SK-N-SH treated with all-trans-retinoic acid at 6 μM for 48 hours (cell line): ENCODE data around the gene TMEM250.

Source experiments
- ATAC-seq: fragments of 200-7000 bp; cut with Tn5 transposase; 3 replicates; pipeline ENCODE4 v1.9.1; 2020; ENCODE audit warnings: mild to moderate bottlenecking, moderate library complexity
- ARNTL ChIP-seq: fragments of 450-650 bp; formaldehyde crosslinking; IDR thresholded peaks from 2 replicates; pipeline ENCODE4 v1.5.0; 2020; ENCODE audit warnings: low read depth, mild to moderate bottlenecking, moderate library complexity, borderline replicate concordance
- BACH2 ChIP-seq: fragments of 250-450 bp; sonication (Bioruptor Pico); IDR thresholded peaks from 2 replicates; pipeline ENCODE4 v1.9.0; 2021; ENCODE audit warnings: mild to moderate bottlenecking, borderline replicate concordance
- CREB5 ChIP-seq: fragments of 250-450 bp; sonication (Bioruptor Pico); IDR thresholded peaks from 2 replicates; pipeline ENCODE4 v1.5.1; 2020; ENCODE audit warnings: low read depth, mild to moderate bottlenecking, moderate library complexity
- CSDC2 ChIP-seq: fragments of 250-450 bp; sonication (Bioruptor Pico); IDR thresholded peaks from 2 replicates; pipeline ENCODE4 v1.5.0; 2020; ENCODE audit warnings: mild to moderate bottlenecking, moderate library complexity
- CSRNP3 ChIP-seq: fragments of 250-450 bp; sonication (Bioruptor Pico); IDR thresholded peaks from 2 replicates; pipeline ENCODE4 v1.5.1; 2021; ENCODE audit warnings: mild to moderate bottlenecking, moderate library complexity
- ESRRG ChIP-seq: fragments of 250-450 bp; sonication (Bioruptor Pico); IDR thresholded peaks from 2 replicates; pipeline ENCODE4 v1.6.1; 2021; ENCODE audit warnings: mild to moderate bottlenecking
- GLIS3 ChIP-seq: fragments of 250-450 bp; sonication (Bioruptor Pico); IDR thresholded peaks from 2 replicates; pipeline ENCODE4 v1.5.0; 2020; ENCODE audit warnings: mild to moderate bottlenecking, moderate library complexity
- ISL1 ChIP-seq: fragments of 250-450 bp; sonication (Bioruptor Pico); IDR thresholded peaks from 2 replicates; pipeline ENCODE4 v2.1.2; 2022; ENCODE audit warnings: mild to moderate bottlenecking, moderate library complexity
- OSR1 ChIP-seq: fragments of 250-450 bp; sonication (Bioruptor Pico); IDR thresholded peaks from 2 replicates; pipeline ENCODE4 v1.8.0; 2022; ENCODE audit warnings: moderate library complexity, mild to moderate bottlenecking, inconsistent platforms
- PATZ1 ChIP-seq: fragments of 250-450 bp; sonication (Bioruptor Pico); IDR thresholded peaks from 2 replicates; pipeline ENCODE4 v1.8.0; 2020; ENCODE audit warnings: mild to moderate bottlenecking, moderate library complexity, borderline replicate concordance
- POU6F1 ChIP-seq: fragments of 250-450 bp; sonication (Bioruptor Pico); IDR thresholded peaks from 2 replicates; pipeline ENCODE4 v1.8.0; 2021; ENCODE audit warnings: low read depth, mild to moderate bottlenecking, moderate library complexity, borderline replicate concordance
- PPARA ChIP-seq: fragments of 250-450 bp; sonication (Bioruptor Pico); IDR thresholded peaks from 2 replicates; pipeline ENCODE4 v1.5.0; 2020; ENCODE audit warnings: mild to moderate bottlenecking, borderline replicate concordance
- RARB ChIP-seq: fragments of 250-450 bp; sonication (Bioruptor Pico); IDR thresholded peaks from 2 replicates; pipeline ENCODE4 v1.8.0; 2021; ENCODE audit warnings: mild to moderate bottlenecking, moderate library complexity
- SNAI2 ChIP-seq: fragments of 250-450 bp; sonication (Bioruptor Pico); IDR thresholded peaks from 2 replicates; pipeline ENCODE4 v1.5.0; 2020; ENCODE audit warnings: mild to moderate bottlenecking, moderate library complexity
- TCF4 ChIP-seq: fragments of 250-450 bp; sonication (Bioruptor Pico); IDR thresholded peaks from 2 replicates; pipeline ENCODE4 v1.8.0; 2021; ENCODE audit warnings: mild to moderate bottlenecking, moderate library complexity, borderline replicate concordance
- TOX ChIP-seq: fragments of 250-450 bp; sonication (Bioruptor Pico); IDR thresholded peaks from 2 replicates; pipeline ENCODE4 v1.8.0; 2021; ENCODE audit warnings: mild to moderate bottlenecking, moderate library complexity, borderline replicate concordance
- TSHZ2 ChIP-seq: fragments of 250-450 bp; sonication (Bioruptor Pico); IDR thresholded peaks from 2 replicates; pipeline ENCODE4 v1.5.0; 2020; ENCODE audit warnings: mild to moderate bottlenecking, moderate library complexity
- ZC3H10 ChIP-seq: fragments of 250-450 bp; sonication (Bioruptor Pico); IDR thresholded peaks from 2 replicates; pipeline ENCODE4 v1.5.1; 2021; ENCODE audit warnings: mild to moderate bottlenecking, moderate library complexity
- ZFP3 ChIP-seq: fragments of 250-450 bp; sonication (Bioruptor Pico); IDR thresholded peaks from 2 replicates; pipeline ENCODE4 v1.5.0; 2020; ENCODE audit warnings: mild to moderate bottlenecking, moderate library complexity
- ZFP30 ChIP-seq: fragments of 450-650 bp; formaldehyde crosslinking; IDR thresholded peaks from 2 replicates; pipeline ENCODE4 v1.5.0; 2022; ENCODE audit warnings: mild to moderate bottlenecking, moderate library complexity
- ZNF70 ChIP-seq: fragments of 450-650 bp; formaldehyde crosslinking; IDR thresholded peaks from 2 replicates; pipeline ENCODE4 v1.5.0; 2020; ENCODE audit warnings: mild to moderate bottlenecking, moderate library complexity
- ZNF8 ChIP-seq: fragments of 450-650 bp; formaldehyde crosslinking; IDR thresholded peaks from 2 replicates; pipeline ENCODE4 v1.5.0; 2020; ENCODE audit warnings: mild to moderate bottlenecking, moderate library complexity

Gene TMEM250

GRCh38 chr9:136119883-136120393, 1.3 kb upstream of the TMEM250 start:
- no peak for TF ChIP-seq BACH2 (CRISPR knock-in tag)
- no peak for TF ChIP-seq PPARA (CRISPR knock-in tag)
- no peak for TF ChIP-seq CSRNP3 (CRISPR knock-in tag)
- no peak for TF ChIP-seq ZFP30
- no peak for TF ChIP-seq ZC3H10
- no peak for TF ChIP-seq TSHZ2 (CRISPR knock-in tag)
- no peak for TF ChIP-seq RARB (CRISPR knock-in tag)
- no peak for TF ChIP-seq ZNF8
- no peak for TF ChIP-seq CREB5 (CRISPR knock-in tag)
- no peak for TF ChIP-seq SNAI2 (CRISPR knock-in tag)
- no peak for TF ChIP-seq ZFP3 (CRISPR knock-in tag)
- no peak for TF ChIP-seq TOX
- no peak for TF ChIP-seq GLIS3 (CRISPR knock-in tag)
- no peak for TF ChIP-seq TCF4 (CRISPR knock-in tag)
- TF ChIP-seq ARNTL: no peak
- TF ChIP-seq POU6F1 (CRISPR knock-in tag): no peak
- TF ChIP-seq ZNF70 (CRISPR knock-in tag): no peak
- TF ChIP-seq OSR1: no peak
- TF ChIP-seq ISL1 (CRISPR knock-in tag): no peak
- no peak for ATAC-seq

- TF ChIP-seq PATZ1 (CRISPR knock-in tag) (peak; percentile 52; the same call in 1 of the 2 replicates), ZNF8 (no peak), SNAI2 (CRISPR knock-in tag) (no peak), ESRRG (no peak), GLIS3 (CRISPR knock-in tag) (no peak)
- peak; percentile 40 for ATAC-seq
These were observed 597 bp upstream of the TMEM250 start for GRCh38 chr9:136119061-136119882.

- ATAC-seq: peak; percentile 1; the same call in 2 of the 3 replicates
- TF ChIP-seq CREB5 (CRISPR knock-in tag) (no peak), OSR1 (no peak), GLIS3 (CRISPR knock-in tag) (no peak), TSHZ2 (CRISPR knock-in tag) (no peak), CSDC2 (CRISPR knock-in tag) (no peak), RARB (CRISPR knock-in tag) (no peak), BACH2 (CRISPR knock-in tag) (no peak), PATZ1 (CRISPR knock-in tag) (no peak), SNAI2 (CRISPR knock-in tag) (no peak)
These were observed 757 bp downstream of the TMEM250 start for GRCh38 chr9:136117916-136118319.
